ENCODE results near the gene TMEM201. TPM values are rescaled to one million over a fixed set of nuclear protein-coding genes. Genes with fewer than 3 reads are reported as not detected.

Gene TMEM201
- polyA plus RNA-seq, 1 experiment = 1.6 TPM

GRCh38 chr1:9592510-9593075 is 3.9 kb downstream of the TMEM201 start:
- ChIA-PET CTCF (interaction anchor here (1.9 kb wide), 1 partner anchor 23 kb away, joined by 7 read pairs; no protein-coding TSS in a partner anchor), POLR2A (no interaction called here)
- no peak for DNase-seq (ENCODE audit: low read depth, low spot score)
- no peak overlapping the region for H3K4me3 ChIP-seq (ENCODE audit: low read depth, low read length)
- H3K27ac ChIP-seq (ENCODE audit: low read depth, low read length) = no peak overlapping the region
- no peaks in the 10 kb centered on the region for H3K27me3 ChIP-seq (ENCODE audit: control insufficient read depth, insufficient read depth, low read length)
- TF ChIP-seq CTCF (IDR thresholded peaks at IDR 0.05; ENCODE audit: low read depth, low read length) = no peak
- H3K9me3 ChIP-seq (ENCODE audit: control insufficient read depth, insufficient read depth, low read length) = no peaks in the 10 kb centered on the region

GRCh38 chr1:9593147-9593491 is 4.4 kb downstream of the TMEM201 start:
- POLR2A ChIA-PET = no interaction called here
- Histone ChIP-seq H3K4me3 (ENCODE audit: low read depth, low read length) (no peak overlapping the region), H3K27ac (ENCODE audit: low read depth, low read length) (no peak overlapping the region), H3K27me3 (ENCODE audit: control insufficient read depth, insufficient read depth, low read length) (no peaks in the 10 kb centered on the region), H3K9me3 (ENCODE audit: control insufficient read depth, insufficient read depth, low read length) (no peaks in the 10 kb centered on the region)
- TF ChIP-seq CTCF (IDR thresholded peaks at IDR 0.05; ENCODE audit: low read depth, low read length) = no peak
- no peak for DNase-seq (ENCODE audit: low read depth, low spot score)
- CTCF ChIA-PET = interaction anchor here (1.9 kb wide), 1 partner anchor 22 kb away, joined by 7 read pairs; no protein-coding TSS in a partner anchor

- TF ChIP-seq CTCF (IDR thresholded peaks at IDR 0.05; ENCODE audit: low read depth, low read length) = no peak
- no peak overlapping the region for H3K27ac ChIP-seq (ENCODE audit: low read depth, low read length)
- CTCF ChIA-PET = interaction anchor here (1.9 kb wide), 1 partner anchor 22 kb away, joined by 7 read pairs; no protein-coding TSS in a partner anchor
- POLR2A ChIA-PET = interaction anchor here (1.2 kb wide), 1 partner anchor 22 kb away, joined by 3 read pairs; no protein-coding TSS in a partner anchor
- no peaks in the 10 kb centered on the region for H3K27me3 ChIP-seq (ENCODE audit: control insufficient read depth, insufficient read depth, low read length)
- no peaks in the 10 kb centered on the region for H3K9me3 ChIP-seq (ENCODE audit: control insufficient read depth, insufficient read depth, low read length)
- no peak overlapping the region for H3K4me3 ChIP-seq (ENCODE audit: low read depth, low read length)
- DNase-seq (ENCODE audit: low read depth, low spot score) = no peak
Measured at GRCh38 chr1:9593492-9594465, 5.1 kb downstream of the TMEM201 start.

DNA sequence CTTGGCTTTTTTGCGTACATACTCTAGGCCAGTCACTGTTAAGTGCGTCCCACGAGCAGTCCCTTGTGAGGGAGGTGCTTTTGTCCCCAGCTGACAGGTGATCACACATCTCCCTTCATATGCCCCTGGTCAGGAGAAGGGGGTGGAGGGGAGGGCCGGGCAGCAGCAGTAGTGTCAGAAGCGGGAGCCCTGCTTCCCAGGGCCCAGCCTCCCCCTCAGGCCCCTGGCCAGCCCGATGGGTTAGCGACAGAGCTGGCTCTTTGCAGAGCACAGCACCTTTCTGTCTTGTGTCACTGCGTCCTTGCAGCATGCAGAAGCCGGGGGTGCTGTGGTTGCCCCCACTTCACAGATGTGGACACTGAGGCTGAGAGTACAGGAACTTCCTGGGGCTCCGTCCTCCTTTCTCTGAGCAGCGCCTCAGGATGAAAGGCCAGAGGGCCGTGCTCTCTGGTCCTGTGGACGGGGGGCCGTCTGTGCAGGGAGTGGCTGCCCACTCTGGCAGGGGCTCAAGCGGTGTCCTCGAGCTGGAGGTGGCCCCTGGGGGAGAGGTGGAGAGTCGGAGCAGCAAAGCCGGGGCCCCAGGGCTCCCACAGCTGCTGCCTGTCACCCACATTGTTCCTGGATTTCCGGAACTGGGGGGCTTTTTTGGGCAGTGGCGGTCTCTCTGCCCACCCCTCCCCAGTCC is 5.9 kb downstream of the TMEM201 start:
- ChIA-PET POLR2A (interaction anchor here (1.2 kb wide), 1 partner anchor 21 kb away, joined by 3 read pairs; no protein-coding TSS in a partner anchor), CTCF (no interaction called here)
- no peak for TF ChIP-seq CTCF (IDR thresholded peaks at IDR 0.05; ENCODE audit: low read depth, low read length)
- DNase-seq (ENCODE audit: low read depth, low spot score) = no peak
- Histone ChIP-seq H3K27ac (ENCODE audit: low read depth, low read length) (no peak overlapping the region), H3K4me3 (ENCODE audit: low read depth, low read length) (no peak overlapping the region), H3K27me3 (ENCODE audit: control insufficient read depth, insufficient read depth, low read length) (no peaks in the 10 kb centered on the region), H3K9me3 (ENCODE audit: control insufficient read depth, insufficient read depth, low read length) (no peaks in the 10 kb centered on the region)

Measured in AG04450 (cell line).